Measurements from ENCODE around the gene CD101. TPM values are rescaled to one million over a fixed set of nuclear protein-coding genes. Genes with fewer than 3 reads are reported as not detected.

The CD101 gene
- total RNA-seq, 2 donors from 2014 or later = 0.97 to 1.4 TPM

- DNase-seq = no peak
- Histone ChIP-seq H3K9me3 (ENCODE audit: control insufficient read depth, low read length) (peaks cover 3% of the 10 kb centered on the region), H3K27me3 (ENCODE audit: control insufficient read depth, insufficient read depth, low read length, poor library complexity, severe bottlenecking) (no peaks in the 10 kb centered on the region), H3K9ac (ENCODE audit: extremely low read depth, low read length, poor library complexity, severe bottlenecking) (no peak overlapping the region), H3K27ac (ENCODE audit: low read depth, low read length) (no peak overlapping the region), H3K4me3 (ENCODE audit: low read length) (no peak overlapping the region), H3K4me1 (ENCODE audit: control insufficient read depth, insufficient read depth, low read length) (peaks cover 17% of the 10 kb centered on the region), H3K36me3 (ENCODE audit: control insufficient read depth, insufficient read depth, low read length) (peaks cover 16% of the 10 kb centered on the region)
- TF ChIP-seq CTCF (conservative IDR thresholded peaks at IDR 0.05) = no peak
- peaks cover 30% of the 10 kb centered on the region for H3K4me1 Mint-ChIP-seq
- H3K27ac Mint-ChIP-seq = no peak overlapping the region
- H3K4me3 Mint-ChIP-seq = no peak overlapping the region
- no peaks in the 10 kb centered on the region for H3K27me3 Mint-ChIP-seq (ENCODE audit: insufficient read depth)
- H3K36me3 Mint-ChIP-seq (ENCODE audit: low read depth) = peaks cover 37% of the 10 kb centered on the region
- H3K9me3 Mint-ChIP-seq = no peaks in the 10 kb centered on the region
- 87 to 94% methylated on average over 9 to 11 of the region's 11 CpGs for WGBS, 2 experiments (ENCODE audit: insufficient coverage in 1 of 2, insufficient read length in 1 of 2)
Observed at GRCh38 chr1:116987256-116987555, 14.4 kb upstream of the CD101 start.

- Mint-ChIP-seq H3K36me3 (ENCODE audit: low read depth) (peaks cover 47% of the 10 kb centered on the region), H3K27me3 (ENCODE audit: insufficient read depth) (no peaks in the 10 kb centered on the region), H3K4me3 (no peak overlapping the region), H3K9me3 (peaks cover 7% of the 10 kb centered on the region), H3K27ac (no peak overlapping the region), H3K4me1 (peaks cover 26% of the 10 kb centered on the region)
- DNase-seq = no peak
- no peak overlapping the region for H3K9ac ChIP-seq (ENCODE audit: extremely low read depth, low read length, poor library complexity, severe bottlenecking)
- peaks cover 17% of the 10 kb centered on the region for H3K4me1 ChIP-seq (ENCODE audit: control insufficient read depth, insufficient read depth, low read length)
- no peak for TF ChIP-seq CTCF (conservative IDR thresholded peaks at IDR 0.05)
- 92% methylated on average over 4 to 7 of the region's 7 CpGs for WGBS, 2 experiments (ENCODE audit: insufficient coverage in 1 of 2, insufficient read length in 1 of 2)
- H3K27me3 ChIP-seq (ENCODE audit: control insufficient read depth, insufficient read depth, low read length, poor library complexity, severe bottlenecking) = no peaks in the 10 kb centered on the region
- no peak overlapping the region for H3K27ac ChIP-seq (ENCODE audit: low read depth, low read length)
- H3K36me3 ChIP-seq (ENCODE audit: control insufficient read depth, insufficient read depth, low read length) = peaks cover 22% of the 10 kb centered on the region
- peaks cover 13% of the 10 kb centered on the region for H3K9me3 ChIP-seq (ENCODE audit: control insufficient read depth, low read length)
- no peak overlapping the region for H3K4me3 ChIP-seq (ENCODE audit: low read length)
Observed at GRCh38 chr1:116988248-116988647, 13.3 kb upstream of the CD101 start.

GRCh38 chr1:116988908-116989307, 12.7 kb upstream of the CD101 start:
- Histone ChIP-seq H3K4me3 (ENCODE audit: low read length) (no peak overlapping the region), H3K36me3 (ENCODE audit: control insufficient read depth, insufficient read depth, low read length) (peaks cover 22% of the 10 kb centered on the region), H3K9me3 (ENCODE audit: control insufficient read depth, low read length) (peaks cover 19% of the 10 kb centered on the region), H3K4me1 (ENCODE audit: control insufficient read depth, insufficient read depth, low read length) (peaks cover 17% of the 10 kb centered on the region), H3K27me3 (ENCODE audit: control insufficient read depth, insufficient read depth, low read length, poor library complexity, severe bottlenecking) (no peaks in the 10 kb centered on the region), H3K27ac (ENCODE audit: low read depth, low read length) (no peak overlapping the region), H3K9ac (ENCODE audit: extremely low read depth, low read length, poor library complexity, severe bottlenecking) (no peak overlapping the region)
- Mint-ChIP-seq H3K4me3 (no peak overlapping the region), H3K4me1 (peaks cover 26% of the 10 kb centered on the region), H3K9me3 (peaks cover 7% of the 10 kb centered on the region), H3K27ac (no peak overlapping the region), H3K27me3 (ENCODE audit: insufficient read depth) (no peaks in the 10 kb centered on the region), H3K36me3 (ENCODE audit: low read depth) (peaks cover 53% of the 10 kb centered on the region)
- no peak for DNase-seq
- WGBS, 2 experiments (ENCODE audit: insufficient coverage in 1 of 2, insufficient read length in 1 of 2) = 95% methylated on average over 2 of the region's 2 CpGs; no CpG with 5 or more reads in 1 of the 2 experiments
- no peak for TF ChIP-seq CTCF (conservative IDR thresholded peaks at IDR 0.05)
